Kidney epithelial cell (primary cell): ENCODE results near the gene NUP188. TPM values are rescaled to one million over a fixed set of nuclear protein-coding genes. Genes with fewer than 3 reads are reported as not detected.

Experiments
- DNase-seq: peaks from one replicate; pipeline ENCODE4 v3.0.0-alpha.2; 2010; ENCODE audit warnings: low read depth
- H3K27me3 ChIP-seq: 2 replicates; pipeline ENCODE4 v1.6.0; 2011; ENCODE audit warnings: low read length; ENCODE audit not compliant: control insufficient read depth, insufficient read depth
- H3K36me3 ChIP-seq: 2 replicates; pipeline ENCODE4 v1.5.1; 2011; ENCODE audit warnings: low read length; ENCODE audit not compliant: control insufficient read depth, insufficient read depth
- H3K4me3 ChIP-seq: 2 replicates; pipeline ENCODE4 v1.5.1; 2011; ENCODE audit warnings: low read depth, mild to moderate bottlenecking, control low read depth, low read length
- CTCF ChIP-seq: IDR thresholded peaks from 2 replicates; pipeline ENCODE4 v1.5.1; 2011; ENCODE audit warnings: mild to moderate bottlenecking, moderate library complexity, low read length, control low read depth, inconsistent platforms; ENCODE audit not compliant: insufficient read depth, poor library complexity, severe bottlenecking
- total RNA-seq: library from RNA; depleted of rRNA; stranded (reverse); fragments of >200 nt; gene quantifications from 2 replicates; pipeline ENCODE4 v1.2.3, GENCODE V29; 2015

Gene NUP188
- total RNA-seq, 1 donor from 2014 or later: 35.5 TPM

DNA sequence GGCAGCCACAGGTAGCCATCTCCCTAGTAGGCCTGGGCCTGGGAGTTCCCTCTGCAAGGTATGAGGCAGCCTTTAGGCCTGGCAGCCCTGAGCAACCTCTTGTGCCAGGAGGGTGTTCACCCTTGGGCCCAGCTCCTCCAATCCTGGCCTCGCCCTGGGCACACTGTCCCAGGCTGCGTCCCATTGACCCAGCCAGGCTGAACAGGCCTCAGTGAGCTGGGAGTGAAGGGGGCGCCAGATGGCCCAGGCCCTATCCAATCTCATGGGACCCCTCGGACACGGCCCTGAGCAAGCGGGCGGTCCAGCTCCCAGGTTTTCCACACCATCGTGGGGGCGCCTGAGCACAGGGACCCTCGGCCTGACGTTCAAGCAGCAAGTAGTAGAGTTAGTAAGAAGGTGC, 66.2 kb downstream of the NUP188 start:
- no peak for TF ChIP-seq CTCF

GRCh38 chr9:129014124-129014523, 66.6 kb downstream of the NUP188 start:
- no peak for DNase-seq
- H3K36me3 ChIP-seq: peaks cover 1% of the 10 kb centered on the region
- no peaks in the 10 kb centered on the region for H3K27me3 ChIP-seq
- TF ChIP-seq CTCF: no peak
- H3K4me3 ChIP-seq: no peak overlapping the region

More for the DNA sequence above, 66.2 kb downstream of the NUP188 start:
- Histone ChIP-seq H3K36me3 (peaks cover 1% of the 10 kb centered on the region), H3K27me3 (no peaks in the 10 kb centered on the region), H3K4me3 (no peak overlapping the region)
- DNase-seq: no peak

DNA sequence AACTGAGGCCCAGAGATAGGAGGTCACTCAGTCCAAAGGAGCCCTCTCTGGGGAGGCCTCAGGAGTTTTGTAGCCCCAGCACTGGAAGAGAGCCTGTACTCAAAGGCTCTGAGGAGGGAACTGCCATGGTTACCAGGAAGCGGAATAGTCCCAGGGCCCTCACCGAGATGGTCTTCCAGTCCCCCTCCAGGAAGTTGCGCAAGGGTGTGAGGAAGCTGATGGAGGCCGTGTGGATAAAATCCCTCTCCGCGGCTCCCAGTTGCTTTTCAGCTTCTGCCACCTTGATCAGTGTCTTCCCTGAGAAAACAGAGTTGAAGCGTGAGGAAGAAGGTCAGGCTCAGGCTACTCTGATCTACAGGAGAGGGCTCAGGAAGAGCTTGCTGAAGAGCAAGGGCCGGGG, 67.1 kb downstream of the NUP188 start:
- DNase-seq: no peak
- no peak overlapping the region for H3K4me3 ChIP-seq

GRCh38 chr9:129021091-129021490, 73.6 kb downstream of the NUP188 start:
- H3K27me3 ChIP-seq: no peaks in the 10 kb centered on the region
- no peak overlapping the region for H3K4me3 ChIP-seq
- DNase-seq: no peak
- no peak for TF ChIP-seq CTCF
- H3K36me3 ChIP-seq: no peaks in the 10 kb centered on the region

More for the DNA sequence above, 67.1 kb downstream of the NUP188 start:
- Histone ChIP-seq H3K36me3 (peaks cover 1% of the 10 kb centered on the region), H3K27me3 (no peaks in the 10 kb centered on the region)
- TF ChIP-seq CTCF: no peak

- Histone ChIP-seq H3K27me3 (no peaks in the 10 kb centered on the region), H3K4me3 (no peak overlapping the region), H3K36me3 (no peaks in the 10 kb centered on the region)
- no peak for TF ChIP-seq CTCF
- no peak for DNase-seq
These were observed 74.5 kb downstream of the NUP188 start for GRCh38 chr9:129022037-129022436.
